ENCODE measurements around the gene PLCD3.

The PLCD3 gene

GRCh38 chr17:45147581-45148182 is 15.4 kb upstream of the PLCD3 start:
- DNase-seq (ENCODE audit: low read depth in 1 of 2, low spot score in 1 of 2), result peak in 1 of 2 experiments; percentile 98
- TF ChIP-seq JUND (IDR thresholded peaks at IDR 0.05; ENCODE audit: low read depth), result peak; percentile 92
- in situ Hi-C loops (cut with HindIII; ENCODE audit: low pct_unique_long_range_greater_than_20kb, low sequenced_read_pairs), result no loop called here

DNA sequence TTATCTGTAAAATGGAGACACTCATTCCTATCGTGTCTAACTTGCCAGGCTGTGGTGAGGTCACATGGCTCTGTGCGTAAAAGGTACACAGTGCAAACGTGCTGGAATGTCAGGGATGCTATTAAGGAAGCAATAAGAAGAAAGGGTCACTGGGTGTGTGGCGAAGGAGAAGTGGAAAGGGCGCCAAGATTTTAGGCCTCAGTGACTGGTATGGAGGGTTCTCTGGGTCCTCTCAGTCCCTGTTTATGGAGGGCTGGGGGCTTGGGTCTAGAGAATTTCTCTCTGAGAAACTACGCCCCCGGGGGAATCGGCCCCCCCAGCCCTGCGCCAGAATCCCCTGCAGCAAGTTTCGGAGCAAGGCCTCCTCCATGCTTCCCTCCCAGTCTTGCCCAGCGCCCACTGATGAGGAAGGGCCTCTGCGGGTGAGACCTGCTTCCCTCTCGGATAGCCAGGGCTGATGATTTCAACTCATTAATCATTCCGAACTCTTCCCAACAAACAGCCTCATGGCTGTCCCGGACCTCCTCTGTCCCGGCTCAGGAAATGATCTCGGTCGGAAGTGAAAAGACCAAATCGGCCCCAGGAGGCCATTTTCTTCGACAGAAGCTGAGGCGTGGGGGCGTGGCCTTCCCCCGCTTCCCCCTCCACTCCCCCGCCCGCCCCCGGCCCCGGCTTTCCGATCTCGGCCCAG is 14.7 kb upstream of the PLCD3 start:
- peak in 1 of 2 experiments; percentile 92 for DNase-seq (ENCODE audit: low read depth in 1 of 2, low spot score in 1 of 2)
- in situ Hi-C loops (cut with HindIII; ENCODE audit: low pct_unique_long_range_greater_than_20kb, low sequenced_read_pairs), result no loop called here
- TF ChIP-seq JUND (IDR thresholded peaks at IDR 0.05; ENCODE audit: low read depth), result no peak

DNA sequence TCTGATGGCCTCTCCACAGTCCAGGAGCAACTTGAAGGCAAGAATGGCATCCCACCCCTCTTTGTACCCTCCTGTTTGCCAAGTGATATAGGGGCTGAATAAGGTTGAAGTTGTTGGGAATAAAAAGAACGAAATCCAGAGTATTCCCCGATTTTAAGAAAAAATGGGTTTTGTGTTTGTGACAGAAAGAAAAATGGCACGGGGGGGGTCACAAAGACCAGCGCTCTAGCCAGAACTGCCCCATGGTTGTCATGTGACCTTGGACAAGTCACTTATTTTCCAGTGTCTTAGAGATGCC is 14.2 kb upstream of the PLCD3 start:
- in situ Hi-C loops (cut with HindIII; ENCODE audit: low pct_unique_long_range_greater_than_20kb, low sequenced_read_pairs), result no loop called here
- no peak for DNase-seq (ENCODE audit: low read depth in 1 of 2, low spot score in 1 of 2)
- no peak for TF ChIP-seq JUND (IDR thresholded peaks at IDR 0.05; ENCODE audit: low read depth)

- TF ChIP-seq JUND (IDR thresholded peaks at IDR 0.05; ENCODE audit: low read depth), result no peak
- in situ Hi-C loops (cut with HindIII; ENCODE audit: low pct_unique_long_range_greater_than_20kb, low sequenced_read_pairs), result no loop called here
- DNase-seq (ENCODE audit: low read depth in 1 of 2, low spot score in 1 of 2), result no peak
Measured at GRCh38 chr17:45146166-45146565, 13.9 kb upstream of the PLCD3 start.

GRCh38 chr17:45145035-45145389 is 12.7 kb upstream of the PLCD3 start:
- no peak for TF ChIP-seq JUND (IDR thresholded peaks at IDR 0.05; ENCODE audit: low read depth)
- in situ Hi-C loops (cut with HindIII; ENCODE audit: low pct_unique_long_range_greater_than_20kb, low sequenced_read_pairs), result no loop called here
- DNase-seq (ENCODE audit: low read depth in 1 of 2, low spot score in 1 of 2), result no peak

- no peak for TF ChIP-seq JUND (IDR thresholded peaks at IDR 0.05; ENCODE audit: low read depth)
- no peak for DNase-seq (ENCODE audit: low read depth in 1 of 2, low spot score in 1 of 2)
- in situ Hi-C loops (cut with HindIII; ENCODE audit: low pct_unique_long_range_greater_than_20kb, low sequenced_read_pairs), result no loop called here
Measured at GRCh38 chr17:45144199-45145034, 12.1 kb upstream of the PLCD3 start.

GRCh38 chr17:45143767-45144198 is 11.5 kb upstream of the PLCD3 start:
- TF ChIP-seq JUND (IDR thresholded peaks at IDR 0.05; ENCODE audit: low read depth), result no peak
- DNase-seq (ENCODE audit: low read depth in 1 of 2, low spot score in 1 of 2), result no peak
- in situ Hi-C loops (cut with HindIII; ENCODE audit: low pct_unique_long_range_greater_than_20kb, low sequenced_read_pairs), result no loop called here

DNA sequence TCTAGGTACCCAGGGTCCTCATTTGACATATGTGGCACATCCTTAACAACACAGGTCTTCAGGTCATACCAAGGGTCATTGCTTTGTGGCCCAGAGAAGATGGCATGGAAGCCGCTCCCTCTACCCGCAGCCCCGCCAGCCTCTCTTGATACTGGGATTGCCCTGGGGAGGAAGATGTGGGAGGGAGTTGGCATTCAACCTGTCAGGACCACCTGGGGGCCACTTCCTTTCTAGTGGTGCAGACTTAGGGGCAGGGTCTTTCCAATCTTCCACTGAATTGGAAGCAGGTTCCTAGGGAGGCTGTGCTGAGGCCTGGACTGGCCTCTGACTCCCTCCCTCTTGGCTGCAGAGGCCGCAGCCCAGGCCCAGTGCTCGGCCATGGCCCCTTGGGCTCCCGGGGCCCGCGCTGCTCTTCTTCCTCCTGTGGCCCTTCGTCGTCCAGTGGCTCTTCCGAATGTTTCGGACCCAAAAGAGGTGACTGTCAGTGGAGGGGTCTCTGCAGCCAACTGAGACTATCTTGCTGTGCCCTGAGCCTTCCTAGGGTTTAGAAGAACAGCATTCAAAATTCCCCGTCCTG is 10.9 kb upstream of the PLCD3 start:
- no peak for TF ChIP-seq JUND (IDR thresholded peaks at IDR 0.05; ENCODE audit: low read depth)
- DNase-seq (ENCODE audit: low read depth in 1 of 2, low spot score in 1 of 2), result no peak
- in situ Hi-C loops (cut with HindIII; ENCODE audit: low pct_unique_long_range_greater_than_20kb, low sequenced_read_pairs), result no loop called here

- TF ChIP-seq JUND (IDR thresholded peaks at IDR 0.05; ENCODE audit: low read depth), result no peak
- in situ Hi-C loops (cut with HindIII; ENCODE audit: low pct_unique_long_range_greater_than_20kb, low sequenced_read_pairs), result no loop called here
- DNase-seq (ENCODE audit: low read depth in 1 of 2, low spot score in 1 of 2), result no peak
Measured at GRCh38 chr17:45139533-45139920, 7.2 kb upstream of the PLCD3 start.

DNA sequence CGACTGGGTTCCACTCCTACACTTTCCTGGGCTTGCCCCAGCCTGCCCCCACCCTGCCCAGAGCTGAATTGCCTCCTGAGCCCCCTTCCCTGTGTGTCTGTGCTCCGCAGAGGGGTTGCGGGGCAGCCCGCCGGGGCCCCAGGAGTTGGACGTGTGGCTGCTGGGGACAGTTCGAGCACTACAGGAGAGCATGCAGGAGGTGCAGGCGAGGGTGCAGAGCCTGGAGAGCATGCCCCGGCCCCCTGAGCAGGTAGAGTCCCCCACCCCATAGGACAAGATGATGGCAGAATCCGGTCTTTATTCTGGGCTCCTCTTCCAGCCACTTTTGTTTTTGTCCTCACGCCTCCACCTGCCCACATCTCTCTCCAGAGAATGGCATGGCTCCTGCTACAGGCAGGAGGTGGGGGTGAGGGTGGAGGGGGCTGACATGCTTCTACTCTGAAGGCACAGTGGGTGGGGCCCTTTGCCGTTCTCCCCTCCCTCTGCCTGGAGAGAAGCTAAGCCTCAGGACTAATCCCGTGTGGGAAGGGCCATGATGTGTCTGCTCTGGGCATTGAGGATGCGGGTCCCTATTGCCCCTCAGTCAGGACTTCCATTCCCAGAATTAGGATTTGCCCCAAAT is 6.7 kb upstream of the PLCD3 start:
- no peak for DNase-seq (ENCODE audit: low read depth in 1 of 2, low spot score in 1 of 2)
- in situ Hi-C loops (cut with HindIII; ENCODE audit: low pct_unique_long_range_greater_than_20kb, low sequenced_read_pairs), result no loop called here
- no peak for TF ChIP-seq JUND (IDR thresholded peaks at IDR 0.05; ENCODE audit: low read depth)

DNA sequence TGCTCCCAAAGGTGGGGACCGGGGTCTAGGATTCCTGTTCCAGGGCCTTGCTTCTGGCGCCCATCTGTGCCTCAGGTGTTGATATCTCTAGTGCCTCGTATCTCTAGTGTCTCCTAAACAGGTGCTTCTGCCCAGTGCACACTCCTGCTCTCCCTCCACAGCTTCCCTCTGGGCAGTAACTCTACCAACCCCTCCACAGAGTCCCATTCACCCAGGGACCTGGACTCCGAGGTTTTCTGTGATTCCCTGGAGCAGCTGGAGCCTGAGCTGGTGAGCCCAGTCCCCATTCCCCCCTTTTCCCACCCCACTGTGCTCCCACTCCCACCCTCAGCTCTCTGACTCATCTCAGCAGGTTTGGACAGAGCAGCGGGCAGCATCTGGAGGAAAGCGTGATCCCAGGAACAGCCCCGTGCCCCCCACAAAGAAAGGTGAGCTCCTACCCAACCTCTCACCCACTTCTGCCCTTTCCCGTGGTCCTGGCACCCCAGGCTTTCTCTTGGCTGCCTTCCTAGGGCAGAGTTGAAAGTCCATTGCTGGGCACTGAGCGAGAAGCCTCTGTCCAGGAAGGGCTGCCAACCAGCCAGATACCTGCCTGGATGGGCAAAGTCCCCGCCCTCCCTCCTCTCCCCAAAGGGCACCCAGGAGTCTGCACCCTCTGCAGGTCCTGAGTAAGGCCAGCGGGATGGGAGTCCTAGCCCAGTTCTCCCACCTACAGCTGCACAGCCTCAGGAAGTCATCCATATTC is 5.4 kb upstream of the PLCD3 start:
- DNase-seq (ENCODE audit: low read depth in 1 of 2, low spot score in 1 of 2), result no peak
- TF ChIP-seq JUND (IDR thresholded peaks at IDR 0.05; ENCODE audit: low read depth), result no peak
- in situ Hi-C loops (cut with HindIII; ENCODE audit: low pct_unique_long_range_greater_than_20kb, low sequenced_read_pairs), result no loop called here

Data from T47D (cell line).